Right renal cortex interstitium (tissue), 3 donors: ENCODE measurements around the gene RGS6. TPM values are rescaled to one million over a fixed set of nuclear protein-coding genes. Genes with fewer than 3 reads are reported as not detected.

Experiments used
- DNase-seq, 3 donors: peaks; one replicate each; pipeline ENCODE4 v3.0.0-alpha.2; 2013; ENCODE audit warnings: low read depth in 3 of 3, low spot score in 2 of 3
- polyA plus RNA-seq, 3 donors: library from polyadenylated mRNA; unstranded; fragments of 120-200 nt; gene quantifications; one replicate each; pipeline ENCODE4 v1.2.1, GENCODE V29; 2013; ENCODE audit not compliant: insufficient read length in 3 of 3

The RGS6 gene
- polyA plus RNA-seq, 3 donors = 0.74 to 1.4 (median 0.80) TPM

DNA sequence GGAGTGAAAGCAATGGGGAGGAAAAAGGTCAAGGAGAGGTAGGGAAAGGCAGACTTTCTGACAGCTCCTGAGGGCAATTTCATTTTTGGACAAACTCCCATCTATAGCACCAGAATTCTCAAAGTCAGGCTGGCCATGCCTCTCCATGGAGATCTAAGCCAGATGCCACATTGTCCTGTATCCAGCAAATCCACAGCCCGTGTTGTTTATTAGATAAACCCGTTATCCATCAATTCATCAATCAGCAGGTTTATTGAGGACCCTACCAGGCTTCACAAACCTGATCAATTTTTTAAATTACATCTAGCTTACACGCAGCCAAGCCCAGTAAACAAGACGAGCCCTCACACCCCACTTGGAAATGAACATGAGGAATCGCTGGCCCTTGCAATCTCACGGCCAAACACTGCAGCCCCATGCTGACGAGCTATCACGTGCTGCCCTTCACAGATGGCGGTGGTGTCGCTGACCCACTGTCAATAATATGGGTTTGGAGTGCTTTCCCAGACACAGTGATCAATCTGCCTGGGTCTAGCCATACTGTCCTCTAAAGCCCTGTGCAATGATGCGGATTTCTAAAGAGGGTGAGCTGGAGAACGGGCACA, 628.8 kb downstream of the RGS6 start:
- no peak for DNase-seq

DNA sequence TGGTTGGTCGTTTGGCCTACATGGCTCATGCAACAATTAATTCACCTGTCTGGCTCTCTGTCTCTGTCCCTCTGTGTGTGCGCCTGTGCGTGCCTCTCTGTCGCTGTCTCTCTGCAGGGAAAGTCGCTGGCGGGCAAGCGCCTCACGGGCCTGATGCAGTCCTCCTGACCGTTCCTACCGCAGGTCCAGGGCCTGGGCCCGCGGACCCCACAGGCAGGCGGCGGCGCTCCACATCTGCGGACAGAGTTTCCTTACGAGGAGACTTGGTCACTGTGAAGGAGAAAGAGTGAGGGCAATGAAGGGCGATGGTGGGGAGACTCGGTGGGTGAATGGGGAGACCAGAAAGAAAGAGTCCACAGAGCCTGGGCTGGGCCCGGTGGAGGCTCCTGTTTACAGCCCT, 630.1 kb downstream of the RGS6 start:
- no peak for DNase-seq

DNA sequence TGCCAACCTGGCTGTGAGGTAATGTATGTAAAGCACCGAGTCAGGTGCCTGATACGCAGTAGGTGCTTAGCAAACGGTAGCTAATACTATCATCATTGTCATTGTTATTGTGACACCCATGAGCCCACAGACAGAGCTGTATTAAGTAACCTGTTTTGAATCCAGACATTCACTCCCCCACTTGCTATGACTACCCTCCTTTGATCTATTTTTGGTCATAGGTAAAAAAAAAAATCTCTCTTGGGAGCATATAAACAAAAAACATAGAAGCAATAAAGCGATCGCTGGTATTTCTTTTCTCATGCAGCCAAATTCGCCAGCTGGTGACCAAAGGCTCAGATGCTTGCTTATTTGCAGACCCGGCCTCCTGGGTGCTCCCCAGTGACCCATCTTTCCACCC, 631.4 kb downstream of the RGS6 start:
- no peak for DNase-seq

DNA sequence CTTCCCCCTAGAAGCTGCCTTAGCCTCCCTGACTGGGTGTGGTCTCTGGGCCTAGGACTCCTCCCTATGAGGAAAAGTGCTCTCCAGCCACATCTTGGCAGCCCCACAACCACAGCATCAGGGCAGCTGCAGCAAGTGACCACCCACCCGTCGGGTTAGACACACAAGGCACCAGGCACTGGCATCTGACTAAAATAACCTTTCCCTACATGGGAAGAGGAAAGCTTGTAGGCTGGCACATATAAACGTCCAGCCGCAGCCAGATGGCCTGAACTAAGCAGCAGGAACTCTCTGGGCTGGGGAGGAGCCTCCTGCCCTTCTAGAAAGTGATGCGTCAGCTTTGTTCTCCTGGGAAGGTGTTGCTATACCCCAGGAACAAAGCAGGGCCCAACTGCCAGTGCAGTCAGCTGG, 632.9 kb downstream of the RGS6 start:
- no peak for DNase-seq

DNA sequence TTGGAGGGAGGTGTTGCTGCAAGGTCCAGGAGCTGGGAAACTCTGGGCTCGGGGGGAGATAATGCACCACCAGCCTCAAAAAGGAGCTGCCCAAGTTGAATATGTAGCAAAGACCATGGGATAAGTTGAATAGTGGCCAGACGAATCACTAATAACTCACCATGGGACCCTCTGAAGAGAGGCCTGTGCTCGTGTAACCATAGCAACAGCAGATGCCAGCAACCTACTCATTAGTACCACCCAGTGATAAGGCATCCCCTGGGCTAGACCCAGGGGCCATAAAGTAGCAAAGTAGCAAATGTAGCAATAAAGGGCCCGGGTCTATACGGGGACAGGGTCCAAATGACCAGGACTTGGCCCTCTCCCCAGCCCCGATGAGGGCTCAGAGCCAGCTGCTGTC, 633.7 kb downstream of the RGS6 start:
- DNase-seq = no peak

DNA sequence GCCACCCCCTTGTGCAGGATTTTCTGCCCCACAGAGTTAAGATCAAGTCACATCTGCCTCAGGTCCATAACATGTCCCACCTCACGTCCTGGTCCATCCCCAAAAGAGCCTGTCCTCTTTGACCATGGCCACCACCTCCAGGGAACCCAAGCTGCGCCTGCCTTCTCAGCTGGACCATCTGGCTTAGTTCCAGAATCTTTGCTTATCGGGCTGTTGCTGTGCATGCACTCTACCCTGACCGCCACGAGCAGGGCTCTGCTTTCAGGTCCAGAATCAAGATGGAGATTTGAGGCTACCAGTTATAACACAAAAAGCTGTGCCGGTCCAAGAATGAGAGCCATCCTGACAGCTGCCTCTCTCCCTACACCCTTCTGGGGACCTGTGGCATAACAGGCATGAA, 635.0 kb downstream of the RGS6 start:
- DNase-seq = no peak

DNA sequence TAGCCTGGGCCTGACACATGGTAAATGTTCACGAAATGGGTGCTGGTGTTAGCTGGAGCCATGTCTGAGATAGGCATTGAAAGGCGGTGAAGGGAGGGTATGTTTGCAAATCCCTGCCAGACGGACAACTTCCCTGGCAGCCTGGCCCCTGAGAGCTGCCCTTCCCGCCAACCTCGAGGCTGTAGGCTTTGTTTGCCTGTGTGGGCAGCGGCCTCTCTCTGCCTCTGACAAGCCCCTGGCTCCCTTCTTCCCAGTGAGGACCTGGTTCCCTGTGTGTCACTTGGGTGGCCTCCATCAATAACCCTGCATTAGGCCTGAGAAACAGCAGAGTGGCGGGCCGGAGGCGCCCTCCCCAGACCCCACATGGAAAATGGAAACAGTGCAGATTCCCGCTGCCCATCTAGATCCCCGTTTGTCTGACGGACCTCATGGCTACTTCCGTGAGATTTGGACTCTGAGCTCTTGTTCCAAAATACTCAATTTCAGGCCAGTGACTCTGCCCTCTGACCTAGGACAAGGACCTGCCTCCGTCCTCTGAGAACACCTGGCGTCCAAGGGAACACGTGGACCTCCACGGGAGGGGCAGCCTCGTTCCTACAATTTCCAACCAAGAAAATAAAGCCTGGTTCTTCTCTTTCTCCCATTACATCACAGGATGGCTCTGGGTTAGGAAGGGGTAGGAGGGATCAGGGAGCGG, 636.2 kb downstream of the RGS6 start:
- no peak for DNase-seq

DNA sequence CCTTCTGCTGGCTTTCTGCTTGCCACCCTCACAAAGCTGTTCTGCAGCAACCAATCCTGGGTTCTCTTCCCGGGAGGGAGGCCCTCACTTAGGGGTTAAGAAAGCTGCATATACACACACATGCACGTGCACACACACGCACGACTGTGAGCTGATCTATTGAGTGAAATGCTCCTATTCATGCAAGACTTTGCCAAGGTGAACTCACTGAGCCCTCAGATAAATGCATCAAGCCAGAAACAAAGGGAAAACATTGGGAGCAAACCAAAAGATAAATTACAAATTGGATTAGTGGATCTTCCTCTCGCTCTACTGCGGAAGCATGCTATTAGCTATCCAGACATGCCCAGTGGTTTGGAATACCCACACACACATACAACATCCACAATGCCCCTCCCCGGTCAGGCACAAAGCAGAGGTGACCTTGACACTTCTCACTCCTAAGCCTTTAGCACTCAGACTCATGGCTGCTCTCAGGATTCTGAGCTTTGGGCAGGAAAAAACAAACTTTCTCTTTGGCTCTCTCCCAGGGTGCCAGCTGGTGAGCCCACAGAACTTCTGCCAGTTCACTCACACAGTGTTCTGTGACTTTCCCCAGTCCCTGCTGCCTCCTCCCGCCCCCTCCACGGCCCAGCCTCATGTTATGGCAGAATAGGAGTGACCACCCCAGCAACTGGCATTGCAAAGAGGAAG, 641.6 kb downstream of the RGS6 start:
- DNase-seq = no peak

DNA sequence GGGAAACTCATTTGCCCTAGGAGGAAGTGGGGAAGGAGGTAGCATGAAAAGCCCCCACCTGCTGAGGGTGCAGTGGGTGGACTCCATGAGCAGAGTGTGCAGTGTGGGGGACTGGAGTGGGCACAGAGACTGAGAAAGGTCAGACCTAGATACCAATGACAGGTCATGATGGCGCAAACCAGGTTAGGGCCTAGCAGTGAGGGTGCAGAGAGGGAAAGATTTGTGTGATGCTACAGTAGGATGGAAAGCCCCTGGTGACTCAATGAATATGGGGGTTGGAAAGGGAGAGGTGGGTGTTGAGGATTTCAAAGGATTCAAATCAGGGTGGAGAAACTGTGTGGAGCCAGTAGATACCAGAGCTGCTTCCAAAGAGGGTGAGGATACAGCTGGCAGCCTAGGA, 642.5 kb downstream of the RGS6 start:
- DNase-seq = no peak

DNA sequence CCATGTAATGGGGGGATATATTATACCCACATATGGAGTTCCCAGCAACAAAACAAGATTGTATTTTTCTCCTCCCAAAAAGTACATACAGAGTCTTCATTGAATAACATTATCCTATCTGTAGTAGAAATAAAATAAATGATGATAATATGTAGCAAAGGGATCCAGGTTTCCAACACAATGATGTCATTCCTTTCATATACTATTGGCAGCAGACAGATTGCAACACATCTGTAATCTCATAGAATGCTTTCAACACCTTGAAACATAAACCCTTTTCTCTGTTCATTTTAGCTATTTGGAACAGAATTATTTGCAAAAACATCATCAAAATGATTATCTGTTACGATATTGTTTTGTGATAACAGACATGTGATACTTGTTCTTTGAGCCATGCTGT, 644.0 kb downstream of the RGS6 start:
- no peak for DNase-seq

DNA sequence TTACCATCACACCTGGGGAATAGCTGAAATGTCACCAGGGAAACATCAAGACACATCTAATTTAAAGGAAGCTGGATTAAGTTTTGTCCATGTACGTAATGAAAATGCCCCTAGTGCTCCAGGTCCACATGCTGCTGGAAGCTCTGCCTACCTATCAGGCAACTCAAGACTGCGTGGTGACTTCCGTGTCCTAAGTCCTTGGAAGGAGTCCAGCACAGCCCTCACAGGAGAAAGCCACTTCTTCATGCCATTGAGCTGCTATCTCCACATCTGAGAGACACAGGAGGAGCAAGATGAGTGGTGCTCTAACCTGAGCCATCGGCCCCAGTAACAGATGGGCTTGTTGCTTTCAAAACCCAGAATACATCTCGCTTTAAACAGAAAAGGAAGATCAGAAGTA, 645.3 kb downstream of the RGS6 start:
- no peak for DNase-seq

DNA sequence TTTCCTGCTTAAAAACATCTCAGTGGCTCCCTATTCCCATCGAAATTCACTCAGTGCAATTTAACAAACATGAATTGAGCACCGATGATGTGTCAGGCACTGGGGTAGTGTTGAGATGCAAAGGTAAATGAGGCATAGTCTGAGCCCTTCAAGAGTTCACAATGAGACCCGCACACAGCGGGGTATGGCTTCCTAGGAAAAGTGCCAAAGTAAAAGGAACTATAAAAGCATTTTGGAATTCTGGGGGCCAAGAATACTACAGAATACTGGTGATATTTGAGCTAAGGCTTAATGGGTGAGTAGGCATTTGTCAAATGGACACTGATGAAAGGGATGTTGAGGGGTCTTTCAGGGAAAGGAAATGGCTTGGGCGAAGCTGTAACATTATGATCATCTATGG, 646.3 kb downstream of the RGS6 start:
- no peak for DNase-seq

DNA sequence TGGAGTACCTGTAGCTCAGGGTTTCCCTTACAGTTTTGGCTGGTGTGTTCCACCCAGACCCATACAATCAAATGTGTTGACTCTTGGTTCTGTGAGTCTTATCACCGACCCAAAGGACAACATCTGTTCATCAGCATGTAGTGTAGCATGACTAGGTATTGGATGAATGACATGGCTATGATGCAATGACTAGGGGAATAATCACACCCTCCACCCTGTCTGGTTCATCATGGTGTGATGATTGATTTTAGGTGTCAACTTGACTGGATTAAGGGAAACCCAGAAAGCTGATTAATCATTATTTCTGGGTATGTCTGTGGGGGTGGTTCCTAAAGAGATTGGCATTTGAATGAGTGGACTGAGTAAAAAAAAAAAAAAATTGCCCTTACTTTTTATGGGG, 650.4 kb downstream of the RGS6 start:
- no peak for DNase-seq

DNA sequence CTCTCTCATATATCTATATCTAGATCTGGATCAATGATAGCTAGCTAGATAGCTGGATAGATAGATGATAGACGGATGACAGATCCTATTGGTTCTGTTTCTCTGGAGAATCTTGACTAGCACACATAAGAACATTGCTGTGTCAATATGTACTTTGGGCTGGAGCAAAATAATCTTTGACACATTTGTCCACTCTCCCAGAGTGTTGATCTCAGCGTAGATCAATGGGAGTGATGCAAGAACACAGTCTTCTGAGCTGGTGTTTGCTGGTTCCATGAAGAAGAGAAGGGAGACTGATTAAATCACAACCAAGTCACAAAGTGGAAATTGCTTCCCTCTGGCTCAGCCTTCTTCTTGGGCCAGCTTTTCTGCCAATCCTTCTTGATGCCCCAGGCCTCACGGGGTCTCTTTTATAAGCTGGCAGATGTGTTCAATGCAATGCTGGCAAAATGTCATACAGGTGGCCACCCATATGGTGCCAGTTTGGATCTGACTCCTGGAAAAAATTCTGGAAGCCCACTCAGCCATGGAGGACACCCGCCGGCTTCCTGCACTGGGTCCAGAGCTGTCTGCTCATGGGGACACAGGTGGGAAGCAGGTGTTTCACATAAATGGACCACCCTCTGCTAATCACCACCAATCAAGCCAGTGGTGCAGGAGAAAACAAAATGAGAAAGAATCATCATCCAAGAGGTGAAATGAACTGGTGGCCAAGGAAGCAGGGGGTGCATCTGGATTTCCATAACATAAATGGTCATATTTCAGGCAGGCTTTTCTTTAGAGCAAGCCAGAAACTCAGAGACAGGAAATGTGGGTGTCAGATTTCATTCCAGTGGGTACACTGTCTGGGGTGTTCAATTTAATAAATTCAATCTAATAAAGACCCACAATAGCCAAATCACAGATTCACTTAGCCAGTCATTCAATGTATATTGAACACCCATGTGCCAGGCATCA, 651.4 kb downstream of the RGS6 start:
- no peak for DNase-seq

DNA sequence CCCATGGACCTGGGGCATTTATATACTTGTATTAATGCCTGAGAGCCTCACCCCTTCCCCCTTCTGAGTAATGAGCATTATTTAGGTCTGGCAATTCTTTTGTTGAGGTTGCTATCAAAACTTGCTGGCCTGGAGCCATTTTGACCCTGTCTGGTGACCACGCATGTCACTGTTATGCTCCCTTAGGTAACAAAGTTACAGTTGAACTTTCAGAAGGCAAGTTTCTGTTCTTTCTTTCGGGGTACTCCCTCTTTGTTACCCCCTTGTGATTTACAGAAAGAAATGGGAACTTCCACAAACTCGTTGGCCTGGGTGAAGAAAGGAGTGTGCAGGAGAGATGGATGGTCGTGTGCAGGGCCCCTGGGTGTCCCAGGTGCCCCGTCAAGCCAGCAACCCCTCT, 656.3 kb downstream of the RGS6 start:
- no peak for DNase-seq

DNA sequence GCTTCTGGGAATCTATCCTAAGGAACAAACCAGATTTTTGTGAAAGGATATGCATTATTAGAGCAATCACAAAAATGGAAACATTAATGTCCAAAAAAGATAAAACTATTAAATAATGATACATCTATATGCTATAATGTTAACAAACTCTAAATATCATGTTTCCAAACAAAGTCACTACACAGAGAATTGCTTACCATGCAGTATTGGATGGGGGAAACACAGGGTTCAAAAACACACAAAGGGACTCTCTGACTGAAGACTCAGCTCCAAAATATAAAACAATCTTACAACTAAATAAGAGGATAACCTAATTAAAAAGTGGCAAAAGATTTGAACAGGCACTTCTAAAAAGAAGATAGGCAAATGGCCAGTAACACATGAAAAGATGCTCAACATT, 657.4 kb downstream of the RGS6 start:
- no peak for DNase-seq

DNA sequence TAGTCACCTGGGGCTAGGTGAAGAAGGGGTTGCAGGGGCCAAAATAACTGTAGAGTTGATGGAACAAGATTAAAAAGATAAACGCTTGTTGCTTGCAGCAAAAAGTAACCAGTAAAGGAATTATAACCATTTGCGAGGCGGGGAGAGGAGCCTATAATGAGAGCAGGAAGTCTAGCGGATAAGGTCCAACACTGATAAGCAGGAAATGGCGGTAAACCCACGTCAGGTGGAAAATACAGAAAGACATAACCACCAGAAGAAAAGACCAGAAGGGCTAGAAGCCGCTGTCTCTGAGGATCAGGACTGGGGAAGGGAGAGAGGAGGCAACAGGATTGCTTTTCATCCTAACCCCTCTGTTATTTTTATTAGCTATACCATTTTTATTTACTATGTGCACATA, 658.3 kb downstream of the RGS6 start:
- no peak for DNase-seq

DNA sequence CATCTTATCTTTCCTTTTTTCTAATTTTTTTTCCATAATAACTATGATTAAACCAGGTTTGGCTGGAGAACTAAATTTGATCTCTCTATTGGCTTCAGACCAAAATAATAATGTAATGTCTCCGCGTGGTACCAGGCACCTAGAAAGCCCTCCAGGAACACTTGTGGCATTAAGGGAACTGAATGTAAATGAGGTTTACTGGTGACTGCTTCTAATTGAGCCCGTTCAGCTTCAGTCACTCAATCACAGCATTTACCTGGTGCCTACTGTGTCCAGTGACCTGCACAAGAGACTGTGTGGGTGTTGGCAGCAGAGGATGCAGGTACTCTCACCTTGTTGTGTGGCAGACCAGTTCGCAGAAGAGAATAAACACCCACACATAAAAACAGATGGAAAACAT, 659.2 kb downstream of the RGS6 start:
- no peak for DNase-seq

DNA sequence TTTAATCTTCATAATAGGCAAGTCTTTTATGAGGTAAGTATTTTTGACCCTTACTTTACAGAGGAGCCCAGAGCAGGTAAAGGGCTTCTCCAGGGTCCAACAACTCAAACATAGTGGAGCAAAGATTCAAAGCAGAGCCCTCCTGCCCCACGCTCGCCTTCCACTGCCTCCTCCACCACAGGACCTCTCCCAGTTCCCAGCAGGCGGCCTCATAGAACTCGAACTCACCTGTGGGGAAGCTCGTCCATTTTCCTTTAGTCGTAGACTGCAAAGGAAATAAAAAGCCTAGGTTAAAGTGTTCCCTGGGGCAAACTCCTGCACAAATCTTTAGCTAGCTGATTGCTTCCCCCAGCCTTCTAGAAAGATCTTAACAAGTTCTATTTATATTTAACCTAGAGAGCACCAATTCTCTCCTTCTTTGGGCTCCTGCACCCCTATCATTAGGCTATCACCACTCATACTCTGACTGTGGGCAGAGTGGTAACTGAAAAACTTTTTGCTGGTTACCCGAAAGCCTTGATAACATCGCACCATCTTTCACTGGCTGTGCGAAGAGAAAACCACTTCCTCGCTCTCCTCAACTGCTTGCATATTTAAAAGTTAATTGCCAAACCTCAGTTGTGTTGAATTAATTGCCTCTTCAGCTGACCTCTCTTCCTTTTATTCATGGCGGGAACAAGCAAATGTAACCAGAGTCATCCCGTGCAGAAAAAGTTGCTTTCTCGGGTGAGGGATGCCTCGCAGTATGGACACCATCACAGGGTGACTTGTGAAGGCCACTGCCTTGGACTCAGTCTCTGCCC, 662.1 kb downstream of the RGS6 start:
- DNase-seq = no peak

DNA sequence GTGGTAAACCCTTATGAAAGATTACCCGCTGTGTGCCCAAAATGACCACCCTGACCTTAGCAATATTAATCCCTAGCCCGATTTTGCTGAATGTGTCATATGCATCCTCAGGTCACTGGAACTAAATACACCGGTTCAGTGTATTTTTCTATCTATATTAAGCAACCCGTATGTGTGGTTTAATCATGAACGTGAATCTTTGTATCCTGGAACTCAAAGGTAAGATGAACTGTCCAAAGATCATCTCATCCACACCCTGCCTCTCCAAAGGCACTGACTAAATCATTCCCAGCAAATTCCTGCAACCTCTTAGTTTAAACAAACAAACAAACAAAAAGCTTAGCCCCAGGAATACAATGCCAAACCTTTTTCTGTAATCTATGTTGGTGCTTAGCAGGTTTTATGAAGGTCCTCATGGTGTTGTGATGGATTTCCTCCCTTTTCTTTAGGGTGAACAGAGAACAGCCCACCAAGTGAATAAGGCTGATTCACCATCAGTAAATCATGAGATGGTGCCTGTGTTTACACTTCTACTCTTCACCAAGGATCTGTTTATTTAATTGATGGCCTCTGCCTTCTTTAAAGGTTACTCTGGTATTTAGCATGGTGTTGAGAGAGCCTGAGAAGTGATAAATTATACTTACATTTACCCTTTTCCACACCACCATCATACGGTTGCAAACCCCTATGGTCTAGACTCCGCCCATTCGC, 663.1 kb downstream of the RGS6 start:
- DNase-seq = no peak
